ENCODE measurements around the gene MARCHF9. TPM values are rescaled to one million over a fixed set of nuclear protein-coding genes. Genes with fewer than 3 reads are reported as not detected.
A peak's percentile ranks its signal among the peaks of the same experiment; 100 is the strongest.

The MARCHF9 gene
- total RNA-seq, 4 donors from 2014 or later = 3.4 to 11.1 (median 7.9) TPM

DNA sequence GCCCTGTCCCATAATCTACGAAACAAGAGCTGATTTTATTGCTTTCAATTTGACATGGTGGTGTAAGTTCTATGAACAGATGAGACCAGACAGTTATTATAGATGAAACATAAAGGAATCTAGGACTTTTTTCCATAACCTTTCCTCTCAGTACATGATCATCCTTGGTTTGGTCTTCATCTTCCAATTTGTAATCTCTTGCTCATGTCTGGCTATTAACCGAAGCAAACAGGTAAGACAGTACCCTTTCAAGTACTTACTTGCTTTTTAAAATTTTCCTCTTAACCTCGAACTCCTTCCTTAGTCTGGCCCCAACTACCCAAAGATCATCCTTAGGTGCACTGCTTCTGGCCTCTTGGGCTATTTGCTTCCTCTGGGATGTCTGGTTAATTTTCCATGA is 8.9 kb upstream of the MARCHF9 start:
- TF ChIP-seq POLR2AphosphoS5 (IDR thresholded peaks at IDR 0.05) (no peak), CTCF (IDR thresholded peaks at IDR 0.05) (no peak), POLR2A (IDR thresholded peaks at IDR 0.05) (no peak), EP300 (IDR thresholded peaks at IDR 0.05) (no peak)
- Histone ChIP-seq H3K27ac (peak overlapping the region in 3 of 4 donors; percentile 93 to 97 (median 94)), H3K4me3 (peak overlapping the region in 1 of 2 donors; percentile 85), H3K9me3 (no peaks in the 10 kb centered on the region), H3K4me1 (peaks cover 0 to 31% (median 8%) of the 10 kb centered on the region in 3 donors), H3K27me3 (peaks cover 12% of the 10 kb centered on the region), H3K36me3 (peaks cover 0 to 42% of the 10 kb centered on the region in 2 donors)
- WGBS, 2 donors (ENCODE audit: low coverage in 1 of 2) = 83 to 86% methylated on average over 1 to 3 of the region's 3 CpGs
- no peak for ATAC-seq

DNA sequence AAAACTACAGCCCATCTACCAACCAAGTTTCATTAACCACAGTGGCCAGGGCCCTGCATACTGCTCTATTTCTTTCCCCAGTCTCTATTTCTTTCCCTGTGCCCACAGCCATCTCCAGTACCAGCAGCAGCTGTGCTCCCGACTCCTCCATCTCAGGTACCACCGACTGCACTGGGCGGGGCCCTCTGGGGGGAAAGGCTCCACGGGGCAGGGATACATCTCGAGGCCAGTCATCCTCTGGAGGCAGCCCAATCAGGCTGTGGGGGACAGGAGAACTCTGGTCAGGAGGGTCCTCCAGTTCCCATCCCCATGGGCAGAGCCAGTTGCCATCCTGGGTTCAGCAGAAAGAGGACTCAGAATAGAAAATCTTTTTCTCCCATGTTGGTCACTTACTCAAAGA is 5.8 kb upstream of the MARCHF9 start:
- Histone ChIP-seq H3K4me1 (peaks cover 2 to 46% (median 16%) of the 10 kb centered on the region in 3 donors), H3K27ac (no peak overlapping the region), H3K27me3 (no peaks in the 10 kb centered on the region), H3K36me3 (peaks cover 0 to 42% of the 10 kb centered on the region in 2 donors), H3K9me3 (no peaks in the 10 kb centered on the region), H3K4me3 (no peak overlapping the region)
- no peak for ATAC-seq
- TF ChIP-seq EP300 (IDR thresholded peaks at IDR 0.05) (no peak), CTCF (IDR thresholded peaks at IDR 0.05) (no peak), POLR2AphosphoS5 (IDR thresholded peaks at IDR 0.05) (no peak), POLR2A (IDR thresholded peaks at IDR 0.05) (no peak)
- WGBS, 2 donors (ENCODE audit: low coverage in 1 of 2) = 71% methylated on average over 3 of the region's 5 CpGs; no CpG with 5 or more reads in 1 of the 2 donors

GRCh38 chr12:57750561-57751431 is 4.1 kb upstream of the MARCHF9 start:
- ATAC-seq = no peak
- TF ChIP-seq EP300 (IDR thresholded peaks at IDR 0.05) (no peak), POLR2AphosphoS5 (IDR thresholded peaks at IDR 0.05) (no peak)

DNA sequence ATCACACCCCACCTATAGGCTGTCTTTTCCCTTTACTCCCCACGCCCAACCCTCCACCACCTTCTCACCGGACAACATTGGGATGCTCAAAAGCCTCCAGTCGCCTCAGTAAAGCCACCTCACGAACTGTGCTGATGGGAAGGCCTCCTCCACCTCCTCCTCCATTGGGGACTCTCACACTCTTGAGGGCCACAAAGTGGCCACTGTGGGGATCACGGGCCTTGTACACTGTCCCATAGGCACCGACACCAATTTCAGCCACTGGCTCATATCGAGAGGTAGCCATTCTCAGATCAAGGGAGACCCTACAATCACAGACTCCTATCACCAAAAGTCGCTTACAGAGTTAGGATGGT is 3.5 kb upstream of the MARCHF9 start:
- TF ChIP-seq POLR2AphosphoS5 (IDR thresholded peaks at IDR 0.05) (no peak), EP300 (IDR thresholded peaks at IDR 0.05) (no peak), POLR2A (IDR thresholded peaks at IDR 0.05) (no peak), CTCF (IDR thresholded peaks at IDR 0.05) (no peak)
- Histone ChIP-seq H3K36me3 (peaks cover 0 to 42% of the 10 kb centered on the region in 2 donors), H3K27me3 (no peaks in the 10 kb centered on the region), H3K4me1 (peaks cover 2 to 46% (median 16%) of the 10 kb centered on the region in 3 donors), H3K27ac (peak overlapping the region; percentile 80 to 94 (median 87)), H3K4me3 (peak overlapping the region; percentile 72 to 86), H3K9me3 (no peaks in the 10 kb centered on the region)
- ATAC-seq = no peak
- 15 to 21% methylated on average over 4 to 5 of the region's 8 CpGs for WGBS, 2 donors (ENCODE audit: low coverage in 1 of 2)

More at GRCh38 chr12:57750561-57751431, 4.1 kb upstream of the MARCHF9 start:
- no peaks in the 10 kb centered on the region for H3K27me3 ChIP-seq
- peak overlapping the region in 3 of 4 donors; percentile 87 to 94 (median 87) for H3K27ac ChIP-seq
- H3K4me3 ChIP-seq = peak overlapping the region in 1 of 2 donors; percentile 72
- no peaks in the 10 kb centered on the region for H3K9me3 ChIP-seq
- peaks cover 2 to 46% (median 12%) of the 10 kb centered on the region in 3 donors for H3K4me1 ChIP-seq
- peaks cover 0 to 42% of the 10 kb centered on the region in 2 donors for H3K36me3 ChIP-seq
- 84 to 86% methylated on average over 9 to 10 of the region's 15 CpGs for WGBS, 2 donors (ENCODE audit: low coverage in 1 of 2)

DNA sequence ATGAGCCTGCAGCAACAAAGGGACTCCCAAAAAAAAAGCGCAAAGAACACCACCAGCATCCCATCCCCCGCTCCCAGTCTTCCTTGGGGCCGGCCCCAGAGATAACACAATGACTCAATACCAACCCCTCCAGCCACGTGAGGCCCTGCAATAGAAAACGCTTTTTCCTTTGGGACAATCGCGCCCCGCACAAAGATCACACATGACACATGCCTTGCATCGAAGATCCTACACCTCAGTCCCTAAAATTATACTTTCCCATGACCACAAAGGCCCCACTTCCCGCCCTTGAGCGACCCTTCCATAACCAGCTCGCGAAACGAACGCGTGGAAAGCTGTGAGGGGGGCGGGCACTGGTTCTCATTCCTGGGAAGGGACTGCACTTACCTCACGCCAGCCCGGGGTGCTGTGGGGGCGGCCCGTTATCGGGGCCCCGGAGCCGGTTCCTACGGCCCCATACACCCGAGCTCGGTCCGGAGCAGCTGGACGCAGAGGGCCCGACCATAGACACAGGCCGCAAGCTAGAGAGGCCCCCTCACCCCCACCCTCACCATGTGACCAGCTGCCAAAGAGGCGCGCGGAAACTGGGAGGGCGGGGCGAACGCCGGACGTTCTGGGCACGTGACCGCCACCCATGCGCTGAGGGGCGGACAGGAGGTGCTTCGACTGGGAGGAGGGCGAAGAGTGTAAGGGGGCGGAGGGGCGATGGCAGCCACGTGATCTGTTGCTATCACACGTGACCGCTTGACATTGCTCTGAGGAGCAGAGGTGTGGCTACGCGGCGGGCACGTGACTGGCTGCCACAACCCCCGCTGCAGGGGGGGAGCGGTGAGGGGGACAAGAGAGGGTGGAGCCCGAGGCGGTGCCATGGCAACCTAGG is 2.9 kb upstream of the MARCHF9 start, which contains the start of gene CDK4:
Gene CDK4, minus strand, starts transcription at position 523 of the 880 bp plus-strand sequence. CDS start 593 bp downstream, outside the sequence.
- Histone ChIP-seq H3K27ac (peak within 1 kb of the TSS; percentile 80 to 94 (median 87)), H3K4me1 (peaks cover 2 to 51% (median 17%) of the 10 kb centered on the region in 3 donors), H3K9me3 (no peaks in the 10 kb centered on the region), H3K4me3 (peak within 1 kb of the TSS; percentile 72 to 86), H3K36me3 (peaks cover 0 to 37% of the 10 kb centered on the region in 2 donors), H3K27me3 (no peaks in the 10 kb centered on the region)
- peak; percentile 92 for ATAC-seq
- 0 to 1% methylated on average over 14 to 20 of the region's 58 CpGs for WGBS, 2 donors (ENCODE audit: low coverage in 1 of 2)
- TF ChIP-seq POLR2AphosphoS5 (IDR thresholded peaks at IDR 0.05) (peak; percentile 83), CTCF (IDR thresholded peaks at IDR 0.05) (no peak), POLR2A (IDR thresholded peaks at IDR 0.05) (peak; percentile 47 to 66)
